ENCODE data around the gene ACO2. TPM values are rescaled to one million over a fixed set of nuclear protein-coding genes. Genes with fewer than 3 reads are reported as not detected.
A peak's percentile ranks its signal among the peaks of the same experiment; 100 is the strongest.

Gene ACO2
- total RNA-seq, 2 experiments from 2014 or later = 96.5 to 97.7 TPM

DNA sequence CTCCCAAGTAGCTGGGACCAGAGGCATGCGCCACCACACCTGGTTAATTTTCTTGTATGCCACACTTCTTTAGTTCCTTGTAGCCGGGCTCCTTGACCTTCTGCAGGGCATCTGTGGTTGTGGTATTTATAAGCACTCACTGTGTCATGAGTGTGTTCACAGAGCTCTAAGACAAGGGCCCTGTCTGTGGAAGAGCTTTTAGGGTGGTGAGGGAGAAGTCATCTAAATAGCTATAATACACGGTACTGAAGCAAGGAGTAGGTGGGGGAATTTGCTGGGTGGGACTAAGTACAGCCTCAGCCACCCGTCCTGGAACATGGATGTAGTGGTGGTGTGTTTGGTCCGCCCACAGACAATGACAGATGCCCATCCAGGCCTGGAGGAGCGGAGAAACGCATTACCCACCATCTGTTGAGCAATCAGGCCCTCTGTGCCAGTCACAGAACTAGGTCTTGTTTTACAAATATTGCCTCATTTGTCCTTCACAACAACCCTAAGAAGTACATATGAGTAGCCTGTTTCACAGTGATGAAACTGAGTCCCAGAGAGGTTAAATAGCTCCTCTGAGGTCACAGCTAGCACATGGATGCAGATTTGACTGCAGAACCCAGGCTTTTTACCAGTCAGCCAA is 10.1 kb downstream of the ACO2 start:
- ChIA-PET POLR2A (interaction anchor here (1.9 to 3.2 kb wide), 2 partner anchors 10 to 32 kb away, joined by 6 to 25 read pairs; partner anchors contain the start of genes ACO2, PHF5A and TOB2), CTCF (interaction anchor here (1.3 to 4.5 kb wide), 3 partner anchors 10 to 76 kb away, joined by 3 to 20 read pairs (median 9); partner anchors contain the start of genes ACO2 and PHF5A)
- no peak overlapping the region for H3K4me3 Mint-ChIP-seq
- intact Hi-C loops (cut with micrococcal nuclease) = no loop called here
- TF ChIP-seq, protein P1, sequence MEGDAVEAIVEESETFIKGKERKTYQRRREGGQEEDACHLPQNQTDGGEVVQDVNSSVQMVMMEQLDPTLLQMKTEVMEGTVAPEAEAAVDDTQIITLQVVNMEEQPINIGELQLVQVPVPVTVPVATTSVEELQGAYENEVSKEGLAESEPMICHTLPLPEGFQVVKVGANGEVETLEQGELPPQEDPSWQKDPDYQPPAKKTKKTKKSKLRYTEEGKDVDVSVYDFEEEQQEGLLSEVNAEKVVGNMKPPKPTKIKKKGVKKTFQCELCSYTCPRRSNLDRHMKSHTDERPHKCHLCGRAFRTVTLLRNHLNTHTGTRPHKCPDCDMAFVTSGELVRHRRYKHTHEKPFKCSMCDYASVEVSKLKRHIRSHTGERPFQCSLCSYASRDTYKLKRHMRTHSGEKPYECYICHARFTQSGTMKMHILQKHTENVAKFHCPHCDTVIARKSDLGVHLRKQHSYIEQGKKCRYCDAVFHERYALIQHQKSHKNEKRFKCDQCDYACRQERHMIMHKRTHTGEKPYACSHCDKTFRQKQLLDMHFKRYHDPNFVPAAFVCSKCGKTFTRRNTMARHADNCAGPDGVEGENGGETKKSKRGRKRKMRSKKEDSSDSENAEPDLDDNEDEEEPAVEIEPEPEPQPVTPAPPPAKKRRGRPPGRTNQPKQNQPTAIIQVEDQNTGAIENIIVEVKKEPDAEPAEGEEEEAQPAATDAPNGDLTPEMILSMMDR (IDR thresholded peaks at IDR 0.05) = no peak
- no peaks in the 10 kb centered on the region for H3K9me3 Mint-ChIP-seq
- peaks cover 40% of the 10 kb centered on the region for H3K4me1 Mint-ChIP-seq (ENCODE audit: low read depth)
- DNase-seq (peak; percentile 32), ATAC-seq (peak; percentile 65)
- H3K36me3 Mint-ChIP-seq (ENCODE audit: low read depth) = peaks cover 3% of the 10 kb centered on the region
- peak overlapping the region; percentile 25 for H3K27ac Mint-ChIP-seq
- H3K27me3 Mint-ChIP-seq = no peaks in the 10 kb centered on the region

DNA sequence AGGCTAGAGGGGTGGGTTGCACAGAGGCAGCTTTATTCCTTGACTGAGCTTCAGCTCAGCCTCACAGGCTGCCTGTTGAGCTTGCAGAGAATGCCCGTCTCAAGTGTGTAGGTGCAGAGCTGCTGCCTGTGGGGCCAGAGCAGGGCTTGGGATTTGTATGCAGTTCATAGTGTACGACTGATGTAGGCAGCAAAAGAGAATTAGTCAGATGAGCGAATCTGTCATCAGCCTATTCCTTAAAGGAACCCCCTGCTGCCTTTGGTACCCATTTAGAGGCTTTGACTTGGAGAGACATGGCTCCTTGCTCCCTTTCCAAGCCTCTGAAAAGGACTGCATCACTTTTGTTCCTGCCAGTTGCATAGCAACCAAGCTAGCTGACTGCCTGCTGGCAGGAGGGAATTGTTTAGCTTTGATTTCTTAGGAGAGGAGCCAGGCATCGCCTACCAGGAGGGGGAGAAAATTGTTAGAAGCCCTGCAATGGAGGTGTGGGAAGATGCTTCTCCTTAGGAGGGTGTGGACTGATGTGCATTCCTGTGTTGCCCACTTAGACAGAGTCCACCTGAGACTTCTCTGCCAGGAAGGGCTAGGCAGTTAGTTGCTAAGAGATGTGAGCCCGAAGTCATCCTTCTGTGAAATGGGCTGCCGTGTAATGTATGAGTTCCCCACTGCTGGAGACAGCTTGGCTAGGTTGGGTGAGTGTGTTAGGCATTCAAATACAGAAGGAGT is 10.9 kb downstream of the ACO2 start:
- TF ChIP-seq, protein P1 (IDR thresholded peaks at IDR 0.05) = no peak
- DNase-seq = no peak
- no peak for ATAC-seq
- no peaks in the 10 kb centered on the region for H3K27me3 Mint-ChIP-seq
- H3K27ac Mint-ChIP-seq = peak overlapping the region; percentile 25
- ChIA-PET POLR2A (interaction anchor here (0.8 to 3.2 kb wide), 4 partner anchors 11 to 106 kb away, joined by 3 to 25 read pairs (median 6); partner anchors contain the start of genes ACO2, PHF5A and TOB2), CTCF (interaction anchor here (0.8 to 4.5 kb wide), 3 partner anchors 11 to 76 kb away, joined by 3 to 20 read pairs (median 3); partner anchors contain the start of genes ACO2 and PHF5A)
- H3K36me3 Mint-ChIP-seq (ENCODE audit: low read depth) = peaks cover 2% of the 10 kb centered on the region
- H3K4me3 Mint-ChIP-seq = no peak overlapping the region
- peaks cover 39% of the 10 kb centered on the region for H3K4me1 Mint-ChIP-seq (ENCODE audit: low read depth)
- H3K9me3 Mint-ChIP-seq = no peaks in the 10 kb centered on the region
- intact Hi-C loops (cut with micrococcal nuclease) = no loop called here

DNA sequence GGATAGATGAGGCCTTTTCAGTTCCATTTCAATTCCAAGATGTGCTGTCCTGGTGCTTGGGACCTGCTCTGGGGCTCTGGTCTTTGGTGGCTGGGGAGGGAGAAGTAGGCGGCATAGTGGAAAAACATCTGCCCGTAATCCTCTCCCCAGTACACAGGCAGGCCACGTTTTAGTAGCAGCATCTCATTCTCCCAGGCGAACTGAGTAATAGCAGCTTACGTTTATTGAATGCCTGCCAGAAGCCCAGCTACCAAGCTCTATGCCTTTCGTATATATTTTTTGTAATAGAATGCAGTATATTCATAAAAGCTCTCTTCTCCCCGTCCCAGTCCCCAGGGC is 11.4 kb downstream of the ACO2 start:
- POLR2A ChIA-PET = interaction anchor here (0.8 to 1.0 kb wide), 2 partner anchors 12 to 106 kb away, joined by 3 to 5 read pairs; partner anchors contain the start of genes ACO2 and PHF5A
- H3K4me3 Mint-ChIP-seq = no peak overlapping the region
- H3K4me1 Mint-ChIP-seq (ENCODE audit: low read depth) = peaks cover 41% of the 10 kb centered on the region
- no peak overlapping the region for H3K27ac Mint-ChIP-seq
- no peaks in the 10 kb centered on the region for H3K27me3 Mint-ChIP-seq
- peaks cover 2% of the 10 kb centered on the region for H3K36me3 Mint-ChIP-seq (ENCODE audit: low read depth)
- TF ChIP-seq, protein P1 (IDR thresholded peaks at IDR 0.05) = no peak
- H3K9me3 Mint-ChIP-seq = no peaks in the 10 kb centered on the region
- CTCF ChIA-PET = interaction anchor here (0.8 to 4.5 kb wide), 3 partner anchors 12 to 77 kb away, joined by 3 to 20 read pairs (median 3); partner anchors contain the start of genes ACO2 and PHF5A
- no peak for DNase-seq
- intact Hi-C loops (cut with micrococcal nuclease) = no loop called here
- no peak for ATAC-seq

DNA sequence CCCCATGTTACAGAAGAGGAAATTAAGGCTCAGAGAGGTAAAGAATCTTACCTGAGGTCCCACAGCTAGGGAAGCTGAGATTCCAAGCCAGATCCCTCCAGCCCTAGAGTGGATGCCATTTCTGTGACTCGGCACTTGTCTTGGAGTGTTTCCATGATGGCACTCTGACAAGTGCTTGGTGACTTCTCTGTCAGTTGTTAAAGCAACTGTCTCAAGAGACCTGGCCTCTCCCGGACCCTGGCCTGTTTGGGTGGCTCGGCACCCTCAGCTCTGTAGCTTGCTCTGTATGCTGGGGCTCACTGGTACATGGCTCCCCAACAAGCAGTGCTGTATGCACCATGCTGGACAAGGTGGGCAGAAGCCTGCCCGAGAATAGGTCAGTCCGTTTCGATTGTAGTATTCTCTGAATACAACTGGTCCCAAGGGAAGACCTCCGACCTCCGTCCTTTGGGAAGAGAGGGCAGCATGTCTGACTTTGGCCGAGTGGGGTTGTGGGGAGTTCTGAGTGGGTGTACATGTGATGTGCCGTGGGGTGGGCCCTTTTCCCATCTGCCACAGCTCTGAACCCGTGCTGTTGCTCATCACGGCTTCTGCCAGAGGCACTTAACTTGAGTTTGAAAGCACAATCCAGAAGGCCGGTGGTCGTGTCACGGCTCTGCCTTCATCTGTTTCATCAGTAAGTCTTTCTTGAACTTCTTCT is 12.4 kb downstream of the ACO2 start:
- Mint-ChIP-seq H3K36me3 (ENCODE audit: low read depth) (peaks cover 2% of the 10 kb centered on the region), H3K27me3 (no peaks in the 10 kb centered on the region), H3K4me3 (no peak overlapping the region), H3K27ac (no peak overlapping the region), H3K4me1 (ENCODE audit: low read depth) (peaks cover 45% of the 10 kb centered on the region), H3K9me3 (no peaks in the 10 kb centered on the region)
- POLR2A ChIA-PET = interaction anchor here (1.0 to 1.6 kb wide), 3 partner anchors 12 to 35 kb away, joined by 3 to 6 read pairs (median 5); partner anchors contain the start of genes ACO2, PHF5A and TOB2
- intact Hi-C loops (cut with micrococcal nuclease) = no loop called here
- TF ChIP-seq, protein P1 (IDR thresholded peaks at IDR 0.05) = no peak
- DNase-seq (no peak), ATAC-seq (no peak)
- CTCF ChIA-PET = interaction anchor here (0.9 to 4.5 kb wide), 3 partner anchors 44 to 78 kb away, joined by 3 to 20 read pairs (median 5); no protein-coding TSS in a partner anchor
